Measurements from ENCODE around the gene SLC37A1. TPM values are rescaled to one million over a fixed set of nuclear protein-coding genes. Genes with fewer than 3 reads are reported as not detected.

The SLC37A1 gene
- total and polyA plus RNA-seq, 9 of the 15 experiments (the other 6 are each of a cell fraction or from before 2014, with no cell fraction given): 0.06 to 3.4 (median 0.40) TPM

DNA sequence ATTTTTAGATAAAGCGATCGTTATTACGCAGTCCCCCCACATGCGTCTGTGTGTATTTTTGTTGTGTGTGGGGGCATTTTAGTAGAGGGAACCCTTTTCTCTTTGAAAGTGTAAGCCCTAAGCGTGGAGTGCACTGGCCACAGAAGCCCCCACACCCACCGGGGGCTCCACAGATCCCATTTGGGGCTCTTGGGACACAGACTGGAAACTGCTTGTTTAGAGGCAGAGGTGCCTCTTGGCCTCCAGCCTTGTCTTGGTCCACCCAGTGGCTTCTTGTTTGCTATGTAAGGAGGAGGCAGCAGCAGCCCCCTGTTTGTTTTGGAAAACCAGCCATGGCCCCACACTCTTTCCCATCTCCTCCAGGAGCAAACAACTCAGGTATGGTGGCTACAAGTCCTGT lies 42.8 kb downstream of the SLC37A1 start:
- no peak for DNase-seq (ENCODE audit: extremely low read depth in 1 of 4, low spot score in 3 of 4)
- ChIA-PET POLR2A (interaction anchor here (0.6 to 0.9 kb wide), 2 partner anchors 12 to 13 kb away, joined by 3 to 5 read pairs; no protein-coding TSS in a partner anchor), CTCF (ENCODE audit: low intra/inter-chr PET ratio) (no interaction called here)
- no TSS peak for BruUV-seq (replicated peaks)
- no peak overlapping the region for H3K27ac ChIP-seq (ENCODE audit: extremely low read depth, low read depth, low read length)
- H3K9me3 ChIP-seq (replicated peaks; ENCODE audit: control insufficient read depth, insufficient read depth, low read depth, low read length): no peaks in the 10 kb centered on the region; the same call in 1 of the 2 replicates
- no peak overlapping the region for H3K4me2 ChIP-seq (ENCODE audit: insufficient read depth, low read length)
- no peaks in the 10 kb centered on the region for H3K36me3 ChIP-seq (ENCODE audit: control insufficient read depth, insufficient read depth, low read length)
- no peaks in the 10 kb centered on the region for H3K79me2 ChIP-seq (ENCODE audit: control insufficient read depth, insufficient read depth, low read length)
- 50% methylated on average over 6 of the region's 6 CpGs for WGBS (ENCODE audit: insufficient coverage, low coverage, missing lambda C conversion rate)
- intact Hi-C loops (cut with micrococcal nuclease): no loop called here
- H3K27me3 ChIP-seq (ENCODE audit: control insufficient read depth in 2 of 2, insufficient read depth in 2 of 2, low read length in 2 of 2): peaks cover 0 to 2% of the 10 kb centered on the region in 2 experiments; a peak in 2 of 5 replicates
- H4K20me1 ChIP-seq (replicated peaks; ENCODE audit: control insufficient read depth, insufficient read depth, low read length): no peaks in the 10 kb centered on the region
- FAIRE-seq: no peak
- peaks cover 24 to 25% of the 10 kb centered on the region in 2 experiments for H3K4me1 ChIP-seq (replicated peaks in 1 of 2; ENCODE audit: control insufficient read depth in 2 of 2, insufficient read depth in 2 of 2, low read length in 2 of 2)
- in situ Hi-C loops (cut with MboI): no loop called here
- TF ChIP-seq CTBP1 (IDR thresholded peaks at IDR 0.05; ENCODE audit: borderline replicate concordance) (no peak), BRD4 (IDR thresholded peaks at IDR 0.05) (no peak), ZNF583 (CRISPR knock-in tag; IDR thresholded peaks at IDR 0.05) (no peak), RCOR1 (IDR thresholded peaks at IDR 0.05; ENCODE audit: borderline replicate concordance in 1 of 2, low read depth in 2 of 2, low read length in 2 of 2) (no peak), ATF7 (IDR thresholded peaks at IDR 0.05) (no peak), BRF1 (IDR thresholded peaks at IDR 0.05; ENCODE audit: borderline replicate concordance, extremely low read depth, insufficient read length) (no peak), ZNF23 (CRISPR knock-in tag; IDR thresholded peaks at IDR 0.05) (no peak), SAFB2 (IDR thresholded peaks at IDR 0.05; ENCODE audit: borderline replicate concordance, low read depth, low read length, severe bottlenecking) (no peak)
- TF ChIP-seq, protein P1, sequence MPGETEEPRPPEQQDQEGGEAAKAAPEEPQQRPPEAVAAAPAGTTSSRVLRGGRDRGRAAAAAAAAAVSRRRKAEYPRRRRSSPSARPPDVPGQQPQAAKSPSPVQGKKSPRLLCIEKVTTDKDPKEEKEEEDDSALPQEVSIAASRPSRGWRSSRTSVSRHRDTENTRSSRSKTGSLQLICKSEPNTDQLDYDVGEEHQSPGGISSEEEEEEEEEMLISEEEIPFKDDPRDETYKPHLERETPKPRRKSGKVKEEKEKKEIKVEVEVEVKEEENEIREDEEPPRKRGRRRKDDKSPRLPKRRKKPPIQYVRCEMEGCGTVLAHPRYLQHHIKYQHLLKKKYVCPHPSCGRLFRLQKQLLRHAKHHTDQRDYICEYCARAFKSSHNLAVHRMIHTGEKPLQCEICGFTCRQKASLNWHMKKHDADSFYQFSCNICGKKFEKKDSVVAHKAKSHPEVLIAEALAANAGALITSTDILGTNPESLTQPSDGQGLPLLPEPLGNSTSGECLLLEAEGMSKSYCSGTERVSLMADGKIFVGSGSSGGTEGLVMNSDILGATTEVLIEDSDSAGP (CRISPR knock-in tag; IDR thresholded peaks at IDR 0.05): no peak
- TF ChIP-seq, protein P2, sequence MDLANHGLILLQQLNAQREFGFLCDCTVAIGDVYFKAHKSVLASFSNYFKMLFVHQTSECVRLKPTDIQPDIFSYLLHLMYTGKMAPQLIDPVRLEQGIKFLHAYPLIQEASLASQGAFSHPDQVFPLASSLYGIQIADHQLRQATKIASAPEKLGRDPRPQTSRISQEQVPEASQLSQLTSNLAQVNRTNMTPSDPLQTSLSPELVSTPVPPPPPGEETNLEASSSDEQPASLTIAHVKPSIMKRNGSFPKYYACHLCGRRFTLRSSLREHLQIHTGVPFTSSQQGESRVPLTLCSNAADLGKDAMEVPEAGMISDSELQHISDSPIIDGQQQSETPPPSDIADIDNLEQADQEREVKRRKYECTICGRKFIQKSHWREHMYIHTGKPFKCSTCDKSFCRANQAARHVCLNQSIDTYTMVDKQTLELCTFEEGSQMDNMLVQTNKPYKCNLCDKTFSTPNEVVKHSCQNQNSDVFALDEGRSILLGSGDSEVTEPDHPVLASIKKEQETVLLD (IDR thresholded peaks at IDR 0.05): no peak
- H3K4me3 ChIP-seq: no peak overlapping the region
- no peak overlapping the region for H3K9ac ChIP-seq (ENCODE audit: insufficient read depth in 1 of 2, low read depth in 2 of 2, low read length in 2 of 2)
- ATAC-seq: no peak
- H2AFZ ChIP-seq (ENCODE audit: low read depth, low read length): peak overlapping the region; percentile 58
- H3K9me1 ChIP-seq (ENCODE audit: control insufficient read depth, insufficient read depth, low read length): no peaks in the 10 kb centered on the region

Measured in K562 (cell line).